OCI-LY1 (cell line): ENCODE measurements around the gene AGER.
"Not testable (repeated sequence)": the region's sequence is repeated elsewhere in the genome, so short reads cannot be mapped to it uniquely, and the experiment has no call there.

Experiments used
- CTCF ChIP-seq: fragments of 200-600 bp; sonication (generic), shearing (Covaris generic); IDR thresholded peaks from 2 replicates; pipeline ENCODE4 v1.5.1; 2017; ENCODE audit warnings: mild to moderate bottlenecking, antibody characterized with exemption, low read length, moderate library complexity, mixed read lengths
- EZH2 ChIP-seq: fragments of 200-600 bp; sonication (generic), shearing (Covaris generic); IDR thresholded peaks from 2 replicates; pipeline ENCODE4 v1.8.0; 2017; ENCODE audit warnings: borderline replicate concordance, mixed run types, mild to moderate bottlenecking, antibody characterized with exemption, low read length, moderate library complexity, mixed read lengths

GRCh38 chr6:32193096-32193495 is 9.0 kb upstream of the AGER start:
- TF ChIP-seq CTCF, EZH2: not testable (repeated sequence)
